SU-DHL-6 (cell line): ENCODE results near the gene SERTAD2.
A peak's percentile ranks its signal among the peaks of the same experiment; 100 is the strongest.

Source experiments
- H2AFZ ChIP-seq: fragments of 200-600 bp; sonication (generic); 2 replicates; pipeline ENCODE4 v1.6.1; 2014; ENCODE audit warnings: low read depth, mild to moderate bottlenecking, moderate library complexity, mixed read lengths, antibody characterized with exemption, low read length; ENCODE audit not compliant: severe bottlenecking
- H3F3A ChIP-seq: fragments of 200-600 bp; shearing (Covaris generic); 2 replicates; pipeline ENCODE4 v1.6.0; 2016; ENCODE audit warnings: antibody characterized with exemption, mild to moderate bottlenecking; ENCODE audit not compliant: insufficient read depth
- H3K27ac ChIP-seq: fragments of 200-600 bp; sonication (generic); 2 replicates; pipeline ENCODE4 v1.5.1; 2016; ENCODE audit warnings: low read depth, mild to moderate bottlenecking, low read length, moderate library complexity, mixed read lengths
- H3K27me3 ChIP-seq: fragments of 200-600 bp; sonication (generic), shearing (Covaris generic); 2 replicates; pipeline ENCODE4 v1.6.0; 2014; ENCODE audit warnings: mild to moderate bottlenecking, low read length
- H3K36me3 ChIP-seq: fragments of 200-600 bp; sonication (generic); 2 replicates; pipeline ENCODE4 v1.6.1; 2014; ENCODE audit warnings: mild to moderate bottlenecking, low read length, mixed read lengths
- H3K4me2 ChIP-seq: fragments of 300-600, 200-600 bp; shearing (Covaris generic), sonication (generic); 2 replicates; pipeline ENCODE4 v1.6.0; 2014; ENCODE audit warnings: low read length, low read depth, mild to moderate bottlenecking; ENCODE audit not compliant: poor library complexity, severe bottlenecking
- H3K4me3 ChIP-seq: fragments of 200-600 bp; sonication (generic); 2 replicates; pipeline ENCODE4 v1.5.1; 2014; ENCODE audit warnings: antibody characterized with exemption, low read length, mild to moderate bottlenecking, mixed read lengths; ENCODE audit not compliant: insufficient read depth, poor library complexity, severe bottlenecking
- H3K79me2 ChIP-seq: fragments of 200-600 bp; sonication (generic); 2 replicates; pipeline ENCODE4 v1.6.1; 2014; ENCODE audit warnings: mild to moderate bottlenecking, low read length, moderate library complexity; ENCODE audit not compliant: insufficient read depth
- H3K9ac ChIP-seq: fragments of 200-600 bp; sonication (generic); 2 replicates; pipeline ENCODE4 v1.7.0; 2014; ENCODE audit warnings: mild to moderate bottlenecking, low read length
- H3K9me2 ChIP-seq: fragments of 200-600 bp; sonication (generic); replicated peaks from 2 replicates; pipeline ENCODE4 v1.6.1; 2014; ENCODE audit warnings: low read length; ENCODE audit not compliant: insufficient read depth
- H3K9me3 ChIP-seq: fragments of 200-600 bp; sonication (generic); 2 replicates; pipeline ENCODE4 v1.6.1; 2014; ENCODE audit warnings: low read length, mixed read lengths; ENCODE audit not compliant: insufficient read depth
- H4K20me1 ChIP-seq: fragments of 200-600 bp; sonication (generic); 2 replicates; pipeline ENCODE4 v1.6.1; 2014; ENCODE audit warnings: low read depth, mild to moderate bottlenecking, antibody characterized with exemption, low read length, moderate library complexity, mixed read lengths
- EZH2phosphoT487 ChIP-seq: fragments of 200-600 bp; sonication (generic), shearing (Covaris generic); conservative IDR thresholded peaks from 2 replicates; pipeline ENCODE4 v1.6.1; 2018; ENCODE audit warnings: mild to moderate bottlenecking, antibody characterized with exemption, low read length, moderate library complexity, mixed read lengths
- TF ChIP-seq, protein P1 (sequence below): fragments of 200-600 bp; sonication (generic); IDR thresholded peaks from one replicate; pipeline ENCODE4 v1.5.1; 2017; ENCODE audit warnings: antibody characterized with exemption, mild to moderate bottlenecking, low read length, moderate library complexity; ENCODE audit not compliant: insufficient read depth, poor library complexity, severe bottlenecking

The SERTAD2 gene

DNA sequence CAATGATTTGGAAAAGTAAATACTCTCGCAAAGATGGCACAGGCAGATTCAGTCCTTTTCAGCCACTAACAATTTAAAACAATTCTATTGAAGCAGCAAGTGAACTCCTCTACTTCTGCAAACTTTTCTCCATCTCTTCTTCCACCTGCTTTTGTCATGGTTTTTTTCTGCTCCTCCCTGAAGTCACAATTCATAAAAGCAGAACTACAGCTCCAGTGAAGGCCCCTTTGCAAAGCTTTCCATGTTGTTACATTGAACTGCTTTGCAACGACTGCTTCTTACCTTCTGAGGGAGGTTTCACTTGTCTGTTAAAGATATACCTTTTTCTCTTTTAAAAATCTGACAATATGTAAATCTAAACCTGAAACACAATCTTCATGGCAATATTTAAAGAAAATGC lies 3.7 kb upstream of the SERTAD2 start:
- Histone ChIP-seq H3K27ac (peak overlapping the region; percentile 95), H3K9me3 (no peaks in the 10 kb centered on the region), H3K4me2 (peak overlapping the region; percentile 95), H3K9me2 (no peaks in the 10 kb centered on the region), H3K4me3 (peak overlapping the region; percentile 11), H4K20me1 (no peaks in the 10 kb centered on the region), H3F3A (peaks cover 67% of the 10 kb centered on the region), H3K9ac (peak overlapping the region; percentile 94), H2AFZ (no peak overlapping the region), H3K36me3 (no peaks in the 10 kb centered on the region), H3K79me2 (peaks cover 32% of the 10 kb centered on the region), H3K27me3 (no peaks in the 10 kb centered on the region)
- no peak for TF ChIP-seq EZH2phosphoT487
- TF ChIP-seq, protein P1, sequence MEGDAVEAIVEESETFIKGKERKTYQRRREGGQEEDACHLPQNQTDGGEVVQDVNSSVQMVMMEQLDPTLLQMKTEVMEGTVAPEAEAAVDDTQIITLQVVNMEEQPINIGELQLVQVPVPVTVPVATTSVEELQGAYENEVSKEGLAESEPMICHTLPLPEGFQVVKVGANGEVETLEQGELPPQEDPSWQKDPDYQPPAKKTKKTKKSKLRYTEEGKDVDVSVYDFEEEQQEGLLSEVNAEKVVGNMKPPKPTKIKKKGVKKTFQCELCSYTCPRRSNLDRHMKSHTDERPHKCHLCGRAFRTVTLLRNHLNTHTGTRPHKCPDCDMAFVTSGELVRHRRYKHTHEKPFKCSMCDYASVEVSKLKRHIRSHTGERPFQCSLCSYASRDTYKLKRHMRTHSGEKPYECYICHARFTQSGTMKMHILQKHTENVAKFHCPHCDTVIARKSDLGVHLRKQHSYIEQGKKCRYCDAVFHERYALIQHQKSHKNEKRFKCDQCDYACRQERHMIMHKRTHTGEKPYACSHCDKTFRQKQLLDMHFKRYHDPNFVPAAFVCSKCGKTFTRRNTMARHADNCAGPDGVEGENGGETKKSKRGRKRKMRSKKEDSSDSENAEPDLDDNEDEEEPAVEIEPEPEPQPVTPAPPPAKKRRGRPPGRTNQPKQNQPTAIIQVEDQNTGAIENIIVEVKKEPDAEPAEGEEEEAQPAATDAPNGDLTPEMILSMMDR = no peak

DNA sequence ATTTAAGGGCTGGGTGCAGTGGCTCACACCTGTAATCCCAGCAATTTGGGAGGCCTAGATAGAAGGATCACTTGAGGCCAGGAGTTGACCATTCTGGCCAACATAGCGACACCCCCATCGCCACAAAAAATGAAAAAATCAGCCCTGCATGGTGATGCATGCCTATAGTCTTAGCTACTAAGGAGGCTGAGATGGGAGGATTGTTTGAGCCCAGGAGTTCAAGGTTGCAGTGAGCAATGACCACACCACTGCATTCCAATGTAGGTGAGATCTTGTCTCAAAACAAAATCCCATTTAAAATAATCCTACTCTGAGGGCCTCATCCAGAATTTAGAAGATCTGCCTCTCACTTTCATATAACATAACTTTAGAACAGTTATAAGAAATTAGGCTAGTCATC lies 2.7 kb upstream of the SERTAD2 start:
- H4K20me1 ChIP-seq = peaks cover 6% of the 10 kb centered on the region
- H3K27ac ChIP-seq = peak overlapping the region; percentile 95
- H3K4me2 ChIP-seq = peak overlapping the region; percentile 95
- H2AFZ ChIP-seq = no peak overlapping the region
- H3K9me2 ChIP-seq = no peaks in the 10 kb centered on the region
- no peaks in the 10 kb centered on the region for H3K36me3 ChIP-seq
- no peak overlapping the region for H3K4me3 ChIP-seq
- TF ChIP-seq EZH2phosphoT487 = no peak
- TF ChIP-seq, protein P1 = no peak
- peak overlapping the region; percentile 94 for H3K9ac ChIP-seq
- no peaks in the 10 kb centered on the region for H3K9me3 ChIP-seq
- peaks cover 58% of the 10 kb centered on the region for H3F3A ChIP-seq
- peaks cover 42% of the 10 kb centered on the region for H3K79me2 ChIP-seq
- no peaks in the 10 kb centered on the region for H3K27me3 ChIP-seq

DNA sequence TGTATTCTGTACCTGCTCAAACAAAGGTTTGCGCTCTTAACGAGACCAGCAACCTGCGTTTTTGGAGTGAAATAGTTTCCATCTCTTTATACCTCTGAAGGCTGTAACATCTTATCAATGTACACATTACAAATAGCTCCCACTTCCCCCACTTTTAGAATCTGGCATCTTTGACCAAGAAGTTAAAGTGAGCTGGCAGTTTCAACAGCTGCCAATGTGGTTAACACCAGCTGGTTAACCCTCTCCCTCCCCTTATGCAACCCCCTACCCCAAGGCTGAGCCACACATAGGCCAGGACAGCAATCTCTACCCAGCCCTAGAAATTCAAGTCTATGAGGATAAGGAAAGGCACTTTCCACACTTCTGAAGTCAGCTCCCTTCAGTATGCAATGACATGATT lies 2.2 kb upstream of the SERTAD2 start:
- Histone ChIP-seq H3K27ac (peak overlapping the region; percentile 95), H3K9me2 (no peaks in the 10 kb centered on the region), H3K27me3 (no peaks in the 10 kb centered on the region), H3F3A (peaks cover 61% of the 10 kb centered on the region), H2AFZ (no peak overlapping the region), H3K36me3 (no peaks in the 10 kb centered on the region), H3K79me2 (peaks cover 47% of the 10 kb centered on the region), H3K9me3 (no peaks in the 10 kb centered on the region), H3K4me2 (peak overlapping the region; percentile 95), H3K9ac (peak overlapping the region; percentile 94), H4K20me1 (peaks cover 11% of the 10 kb centered on the region), H3K4me3 (peak overlapping the region; percentile 67)
- TF ChIP-seq, protein P1 = no peak
- no peak for TF ChIP-seq EZH2phosphoT487
